Measurements from ENCODE around the gene KDM8. TPM values are rescaled to one million over a fixed set of nuclear protein-coding genes. Genes with fewer than 3 reads are reported as not detected.

Gene KDM8
- total RNA-seq, 4 donors from 2014 or later = 2.5 to 7.1 (median 3.7) TPM

- H3K4me3 ChIP-seq = no peak overlapping the region
- H3K9me3 ChIP-seq = no peaks in the 10 kb centered on the region
- no peak for DNase-seq (ENCODE audit: extremely low spot score)
- H3K36me3 ChIP-seq = peaks cover 6 to 59% (median 41%) of the 10 kb centered on the region in 4 donors
- H3K27ac ChIP-seq (replicated peaks in 1 of 4) = no peak overlapping the region
- no peaks in the 10 kb centered on the region for H3K27me3 ChIP-seq
- WGBS = 74% methylated on average over 8 of the region's 10 CpGs
- no peak for TF ChIP-seq EP300 (IDR thresholded peaks at IDR 0.05)
- TF ChIP-seq POLR2A (IDR thresholded peaks at IDR 0.05; ENCODE audit: low read depth) = no peak
- TF ChIP-seq, protein P1, sequence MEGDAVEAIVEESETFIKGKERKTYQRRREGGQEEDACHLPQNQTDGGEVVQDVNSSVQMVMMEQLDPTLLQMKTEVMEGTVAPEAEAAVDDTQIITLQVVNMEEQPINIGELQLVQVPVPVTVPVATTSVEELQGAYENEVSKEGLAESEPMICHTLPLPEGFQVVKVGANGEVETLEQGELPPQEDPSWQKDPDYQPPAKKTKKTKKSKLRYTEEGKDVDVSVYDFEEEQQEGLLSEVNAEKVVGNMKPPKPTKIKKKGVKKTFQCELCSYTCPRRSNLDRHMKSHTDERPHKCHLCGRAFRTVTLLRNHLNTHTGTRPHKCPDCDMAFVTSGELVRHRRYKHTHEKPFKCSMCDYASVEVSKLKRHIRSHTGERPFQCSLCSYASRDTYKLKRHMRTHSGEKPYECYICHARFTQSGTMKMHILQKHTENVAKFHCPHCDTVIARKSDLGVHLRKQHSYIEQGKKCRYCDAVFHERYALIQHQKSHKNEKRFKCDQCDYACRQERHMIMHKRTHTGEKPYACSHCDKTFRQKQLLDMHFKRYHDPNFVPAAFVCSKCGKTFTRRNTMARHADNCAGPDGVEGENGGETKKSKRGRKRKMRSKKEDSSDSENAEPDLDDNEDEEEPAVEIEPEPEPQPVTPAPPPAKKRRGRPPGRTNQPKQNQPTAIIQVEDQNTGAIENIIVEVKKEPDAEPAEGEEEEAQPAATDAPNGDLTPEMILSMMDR (IDR thresholded peaks at IDR 0.05) = no peak
- TF ChIP-seq POLR2AphosphoS5 (IDR thresholded peaks at IDR 0.05) = no peak
- intact Hi-C loops (cut with DNase I) = no loop called here
- peaks cover 7 to 12% (median 10%) of the 10 kb centered on the region in 4 donors for H3K4me1 ChIP-seq
These were observed 13.9 kb downstream of the KDM8 start for GRCh38 chr16:27217256-27217655.

GRCh38 chr16:27218756-27219155, 15.4 kb downstream of the KDM8 start:
- 93% methylated on average over 1 of the region's 9 CpGs for WGBS
- no peak overlapping the region for H3K27ac ChIP-seq (replicated peaks in 1 of 4)
- H3K9me3 ChIP-seq = no peaks in the 10 kb centered on the region
- H3K36me3 ChIP-seq = peaks cover 3 to 54% (median 32%) of the 10 kb centered on the region in 4 donors
- H3K4me1 ChIP-seq = peaks cover 19 to 26% (median 24%) of the 10 kb centered on the region in 4 donors
- no peaks in the 10 kb centered on the region for H3K27me3 ChIP-seq
- no peak overlapping the region for H3K4me3 ChIP-seq
- DNase-seq (ENCODE audit: extremely low spot score) = no peak
- intact Hi-C loops (cut with DNase I) = no loop called here
- TF ChIP-seq, protein P1 (IDR thresholded peaks at IDR 0.05) = no peak
- TF ChIP-seq EP300 (IDR thresholded peaks at IDR 0.05) (no peak), POLR2AphosphoS5 (IDR thresholded peaks at IDR 0.05) (no peak), POLR2A (IDR thresholded peaks at IDR 0.05; ENCODE audit: low read depth) (no peak)

DNA sequence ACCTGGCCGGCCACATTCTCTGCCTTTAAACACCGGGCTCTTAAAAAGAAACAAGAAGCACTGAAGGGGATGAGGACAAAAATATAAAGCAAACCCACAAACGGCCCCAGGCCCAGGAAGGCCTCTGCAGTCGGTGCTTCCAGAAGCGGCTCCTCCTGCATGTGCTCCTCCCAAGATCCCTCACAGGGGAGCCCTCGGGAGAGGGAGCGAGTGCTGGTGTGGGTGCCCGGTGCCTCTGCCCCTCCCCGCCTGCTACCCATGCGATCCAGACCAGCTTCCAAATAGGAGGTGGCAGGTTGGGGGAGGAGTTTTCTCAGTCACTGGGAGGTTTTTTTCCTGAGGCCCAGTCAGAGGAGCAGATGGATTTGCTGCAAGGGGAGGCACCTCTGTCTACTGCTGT, 15.8 kb downstream of the KDM8 start:
- TF ChIP-seq EP300 (IDR thresholded peaks at IDR 0.05) (no peak), POLR2A (IDR thresholded peaks at IDR 0.05; ENCODE audit: low read depth) (no peak), POLR2AphosphoS5 (IDR thresholded peaks at IDR 0.05) (no peak)
- TF ChIP-seq, protein P1 (IDR thresholded peaks at IDR 0.05) = no peak
- Histone ChIP-seq H3K36me3 (peaks cover 0 to 54% (median 34%) of the 10 kb centered on the region in 4 donors), H3K9me3 (no peaks in the 10 kb centered on the region), H3K27ac (replicated peaks in 1 of 4) (no peak overlapping the region), H3K4me1 (peaks cover 19 to 26% (median 24%) of the 10 kb centered on the region in 4 donors), H3K27me3 (no peaks in the 10 kb centered on the region), H3K4me3 (no peak overlapping the region)
- 93% methylated on average over 2 of the region's 10 CpGs for WGBS
- intact Hi-C loops (cut with DNase I) = no loop called here
- no peak for DNase-seq (ENCODE audit: extremely low spot score)

DNA sequence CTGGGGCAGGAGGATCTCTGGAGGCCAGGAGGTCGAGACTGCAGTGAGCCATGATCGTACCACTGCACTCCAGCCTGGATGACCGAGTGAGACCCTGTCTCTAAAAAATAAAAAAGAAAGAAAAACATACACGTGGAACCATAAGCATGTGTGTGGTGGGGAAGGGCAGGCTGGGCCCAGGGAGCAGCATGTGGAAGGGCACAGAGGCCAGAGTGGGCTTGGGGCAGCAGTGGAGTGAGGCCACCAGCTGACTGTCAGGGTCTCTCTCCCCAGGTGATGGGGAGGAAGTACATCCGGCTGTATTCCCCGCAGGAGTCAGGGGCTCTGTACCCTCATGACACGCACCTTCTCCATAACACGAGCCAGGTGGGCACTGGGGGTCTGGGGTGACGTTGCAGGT, 16.8 kb downstream of the KDM8 start:
- no peaks in the 10 kb centered on the region for H3K9me3 ChIP-seq
- no peak for DNase-seq (ENCODE audit: extremely low spot score)
- no peaks in the 10 kb centered on the region for H3K27me3 ChIP-seq
- no peak for TF ChIP-seq POLR2AphosphoS5 (IDR thresholded peaks at IDR 0.05)
- TF ChIP-seq POLR2A (IDR thresholded peaks at IDR 0.05; ENCODE audit: low read depth) = no peak
- TF ChIP-seq, protein P1 (IDR thresholded peaks at IDR 0.05) = no peak
- TF ChIP-seq EP300 (IDR thresholded peaks at IDR 0.05) = no peak
- 92% methylated on average over 7 of the region's 9 CpGs for WGBS
- H3K4me1 ChIP-seq = peaks cover 19 to 26% (median 24%) of the 10 kb centered on the region in 4 donors
- no peak overlapping the region for H3K27ac ChIP-seq (replicated peaks in 1 of 4)
- peaks cover 7 to 54% (median 38%) of the 10 kb centered on the region in 4 donors for H3K36me3 ChIP-seq
- intact Hi-C loops (cut with DNase I) = no loop called here
- H3K4me3 ChIP-seq = no peak overlapping the region

DNA sequence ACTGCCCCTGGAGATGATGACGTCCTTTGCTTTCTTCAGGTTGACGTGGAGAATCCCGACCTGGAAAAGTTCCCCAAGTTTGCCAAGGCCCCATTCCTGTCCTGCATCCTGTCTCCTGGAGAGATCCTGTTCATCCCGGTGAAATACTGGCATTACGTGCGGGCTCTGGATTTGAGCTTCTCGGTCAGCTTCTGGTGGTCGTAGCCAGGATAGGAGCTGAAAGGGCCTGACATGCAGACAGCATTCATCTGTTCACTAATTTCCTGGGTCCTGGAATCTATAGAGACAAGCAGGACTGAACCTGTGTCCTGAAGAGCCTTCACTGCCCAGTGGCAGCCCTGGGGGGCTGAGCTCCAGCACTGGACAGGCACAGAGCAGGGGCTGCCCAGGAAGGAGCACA, 17.2 kb downstream of the KDM8 start:
- H3K4me3 ChIP-seq = no peak overlapping the region

More for the DNA sequence above, 17.2 kb downstream of the KDM8 start:
- Histone ChIP-seq H3K27me3 (no peaks in the 10 kb centered on the region), H3K4me1 (peaks cover 19 to 26% (median 24%) of the 10 kb centered on the region in 4 donors), H3K27ac (replicated peaks in 1 of 4) (no peak overlapping the region), H3K9me3 (no peaks in the 10 kb centered on the region), H3K36me3 (peaks cover 8 to 54% (median 37%) of the 10 kb centered on the region in 4 donors)
- intact Hi-C loops (cut with DNase I) = no loop called here
- DNase-seq (ENCODE audit: extremely low spot score) = no peak
- TF ChIP-seq EP300 (IDR thresholded peaks at IDR 0.05) (no peak), POLR2A (IDR thresholded peaks at IDR 0.05; ENCODE audit: low read depth) (no peak), POLR2AphosphoS5 (IDR thresholded peaks at IDR 0.05) (no peak)
- TF ChIP-seq, protein P1 (IDR thresholded peaks at IDR 0.05) = no peak
- WGBS = 97% methylated on average over 8 of the region's 8 CpGs
